Right cardiac atrium (tissue), 5 donors: ENCODE results near the gene DUSP14. TPM values are rescaled to one million over a fixed set of nuclear protein-coding genes. Genes with fewer than 3 reads are reported as not detected.
A peak's percentile ranks its signal among the peaks of the same experiment; 100 is the strongest.

Experiments used
- ATAC-seq, 2 donors: fragments of 200-7000 bp; cut with Tn5 transposase; one replicate each; pipeline versions ENCODE4 v1.8.0 to v1.9.1; 2020; ENCODE audit warnings: moderate library complexity in 2 of 2, mild to moderate bottlenecking in 1 of 2
- DNase-seq, 3 donors: peaks; one replicate each; pipeline ENCODE4 v3.0.0-alpha.2; 2020
- H3K27ac ChIP-seq: one replicate; pipeline ENCODE4 v1.5.1; 2013; ENCODE audit warnings: mild to moderate bottlenecking, low read length, control low read depth, moderate library complexity
- H3K27me3 ChIP-seq: one replicate; pipeline ENCODE4 v1.6.1; 2013; ENCODE audit not compliant: control insufficient read depth, insufficient read depth
- H3K4me1 ChIP-seq: one replicate; pipeline ENCODE4 v1.6.1; 2013; ENCODE audit warnings: low read length; ENCODE audit not compliant: control insufficient read depth, insufficient read depth
- H3K4me3 ChIP-seq: one replicate; pipeline ENCODE4 v1.5.1; 2013; ENCODE audit warnings: low read length, control low read depth
- H3K9me3 ChIP-seq: one replicate; pipeline ENCODE4 v1.6.1; 2013; ENCODE audit warnings: low read length; ENCODE audit not compliant: control insufficient read depth
- WGBS: extraction: QIAGEN DNeasy Blood & Tissue Kit; methylation state at CpG from one replicate; pipeline ENCODE4 v1.1.7; 2013; 5-methylcytosine and 5-hydroxymethylcytosine counted together
- intact Hi-C, 4 donors: fragments of 100-400 bp; cut with DNase I; formaldehyde crosslinking; loops; one replicate each; pipeline versions ENCODE4 v1.11.0 to v1.14.0; 2022 to 2023
- polyA plus RNA-seq: library from polyadenylated mRNA; stranded (reverse); fragments of 200-250 nt; gene quantifications from one replicate; pipeline ENCODE4 v1.2.3, GENCODE V29; 2013
- total RNA-seq, 4 donors: library from RNA; stranded (reverse); fragmentation: NEBNext Ultra II Directional; extraction: Animal tissue kit (Norgen Biotek cat#: 25700); gene quantifications; one replicate each; pipeline ENCODE4 v1.2.1, GENCODE V29; 2021
- donor health status: healthy with polysubstance abuse.
- donor health status: DM: no; HTN: yes; CAD: no.
- donor health status: DM: no; HTN: no; CAD: no.
- donor health status: DM: no; HTN: yes; CAD: no; lungs with severe emphysema.
- donor health status: DM: yes; HTN: yes; CAD: no.

The DUSP14 gene
- total and polyA plus RNA-seq, 5 donors = 16.7 to 20.1 (median 18.1) TPM

DNA sequence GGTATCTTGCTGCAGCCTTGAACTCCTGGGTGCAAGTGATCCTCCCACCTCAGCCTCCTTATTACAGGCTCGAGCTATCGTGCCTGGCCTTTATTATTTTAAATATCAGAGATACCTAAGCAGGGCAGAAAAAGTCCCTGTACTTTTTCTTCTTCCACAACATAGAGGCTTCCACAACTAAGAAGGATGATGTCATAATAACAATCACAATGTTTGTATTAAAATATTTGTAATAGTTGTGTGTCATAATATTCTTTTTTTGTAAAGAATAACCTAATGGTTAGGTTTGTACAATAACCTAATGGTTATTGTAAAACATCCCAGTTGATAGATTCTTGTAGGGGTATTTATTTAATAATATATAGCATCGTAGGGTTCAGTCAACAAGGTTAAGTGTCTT lies 26.7 kb upstream of the DUSP14 start:
- 96% methylated on average over 3 of the region's 3 CpGs for WGBS
- ATAC-seq = no peak

DNA sequence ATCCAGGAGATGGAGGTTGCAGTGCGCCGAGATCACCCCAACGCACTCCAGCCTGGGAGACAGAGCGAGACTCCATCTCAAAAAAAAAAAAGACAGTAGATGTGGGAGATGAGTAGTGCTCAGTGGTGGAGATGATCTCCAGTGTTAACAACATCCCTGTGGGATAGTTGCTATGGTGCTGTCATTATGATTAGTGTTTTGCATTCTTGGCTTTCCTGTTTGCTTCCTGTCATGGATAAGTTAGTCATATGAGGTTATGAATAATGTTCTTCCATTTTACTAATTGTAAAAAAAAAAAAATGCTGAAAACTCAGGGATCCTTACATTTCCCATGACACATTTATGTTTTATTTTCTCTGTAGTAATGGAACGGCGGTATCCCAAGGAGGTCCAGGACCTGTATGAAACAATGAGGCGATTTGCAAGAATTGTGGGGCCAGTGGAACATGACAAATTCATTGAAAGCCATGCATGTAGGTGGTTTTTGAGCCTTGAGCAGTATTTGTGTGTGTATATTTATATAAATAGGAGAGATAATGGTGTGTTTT lies 24.5 kb upstream of the DUSP14 start:
- DNase-seq (no peak), ATAC-seq (no peak)
- Histone ChIP-seq H3K4me1 (no peaks in the 10 kb centered on the region), H3K27me3 (no peaks in the 10 kb centered on the region), H3K27ac (no peak overlapping the region), H3K4me3 (no peak overlapping the region), H3K9me3 (no peaks in the 10 kb centered on the region)
- intact Hi-C loops = no loop called here
- 93% methylated on average over 7 of the region's 7 CpGs for WGBS

More for the DNA sequence above, 26.7 kb upstream of the DUSP14 start:
- no peaks in the 10 kb centered on the region for H3K4me1 ChIP-seq
- no peaks in the 10 kb centered on the region for H3K27me3 ChIP-seq
- H3K27ac ChIP-seq = no peak overlapping the region
- H3K4me3 ChIP-seq = no peak overlapping the region
- no peak for DNase-seq
- no peaks in the 10 kb centered on the region for H3K9me3 ChIP-seq
- intact Hi-C loops = no loop called here

DNA sequence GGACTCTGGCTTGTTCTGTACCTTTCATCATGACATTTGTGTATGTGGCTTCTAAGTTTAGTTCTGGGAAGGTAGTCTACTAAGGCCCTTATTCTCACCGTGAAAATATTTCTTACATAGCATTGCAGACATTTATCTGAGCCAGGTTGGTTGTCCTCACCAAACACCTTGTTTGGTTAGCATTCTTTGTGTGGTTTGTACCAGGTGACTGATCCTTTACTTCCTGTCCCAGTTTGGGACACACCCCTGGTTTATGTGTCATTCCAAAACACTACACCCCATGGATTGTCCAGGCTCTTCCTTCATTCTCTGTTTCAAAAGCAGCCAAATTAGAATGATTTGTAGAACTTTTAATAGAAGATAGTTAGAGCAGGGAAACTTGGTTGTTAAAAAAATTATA lies 23.2 kb upstream of the DUSP14 start:
- H3K4me3 ChIP-seq = no peak overlapping the region
- no peaks in the 10 kb centered on the region for H3K4me1 ChIP-seq
- no peaks in the 10 kb centered on the region for H3K9me3 ChIP-seq
- no peak for ATAC-seq
- intact Hi-C loops = no loop called here
- H3K27ac ChIP-seq = no peak overlapping the region
- DNase-seq = no peak
- H3K27me3 ChIP-seq = no peaks in the 10 kb centered on the region
- 94% methylated on average over 1 of the region's 1 CpG for WGBS

DNA sequence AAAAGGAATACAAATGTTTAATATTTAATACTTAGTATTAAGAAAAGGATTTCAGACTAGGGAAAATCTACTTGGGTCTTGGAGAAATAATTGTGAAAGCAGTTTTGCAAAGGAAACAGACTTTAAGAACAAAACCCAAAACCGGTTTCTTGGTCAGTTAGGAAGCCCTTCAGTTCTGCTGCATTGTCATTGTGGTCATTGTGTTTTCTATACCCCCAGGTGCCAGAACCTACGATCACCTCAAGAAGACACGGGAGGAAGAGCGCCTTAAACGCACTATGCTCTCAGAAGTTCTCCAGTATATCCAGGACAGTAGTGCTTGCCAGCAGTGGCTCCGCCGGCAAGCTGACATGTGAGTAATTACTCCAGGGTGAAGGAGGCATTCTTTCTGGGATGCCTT lies 19.5 kb upstream of the DUSP14 start:
- intact Hi-C loops = no loop called here

DNA sequence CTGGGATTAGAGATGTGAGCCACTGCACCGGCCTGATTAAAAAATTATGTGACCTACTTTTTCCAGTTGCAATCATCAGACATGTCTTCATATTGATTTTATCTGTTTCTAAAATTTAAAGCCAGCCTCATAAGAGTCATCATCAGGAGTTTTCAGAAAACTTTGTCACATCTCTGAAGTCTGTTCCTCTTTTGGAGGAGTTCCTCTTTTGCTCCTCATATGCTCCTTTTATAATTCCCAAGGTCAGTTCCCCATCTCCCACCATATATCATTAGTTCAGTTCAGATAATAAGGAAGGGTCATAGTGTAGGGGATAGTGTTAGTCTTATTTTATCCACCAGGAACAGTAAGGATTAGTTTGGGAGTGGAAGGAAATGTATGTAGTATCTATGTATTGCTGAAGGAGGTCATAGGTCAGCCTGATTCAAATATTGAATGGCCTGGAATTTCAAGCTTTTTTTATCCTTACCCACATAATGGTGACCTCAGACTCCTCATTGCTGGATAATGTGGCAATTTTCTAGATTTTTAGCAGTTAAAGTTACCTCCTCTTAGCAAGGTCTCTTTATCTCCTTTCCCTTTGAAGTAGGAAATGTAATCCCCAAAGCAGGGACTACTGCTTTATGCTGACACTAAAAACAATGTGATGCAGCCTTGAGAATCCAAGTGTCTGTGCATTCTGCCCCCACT lies 13.8 kb upstream of the DUSP14 start:
- no peaks in the 10 kb centered on the region for H3K27me3 ChIP-seq
- no peak overlapping the region for H3K4me3 ChIP-seq
- DNase-seq = no peak
- no peak for ATAC-seq
- WGBS = 83% methylated on average over 1 of the region's 1 CpG
- peaks cover 4% of the 10 kb centered on the region for H3K4me1 ChIP-seq
- H3K27ac ChIP-seq = peak overlapping the region; percentile 79
- no peaks in the 10 kb centered on the region for H3K9me3 ChIP-seq
- intact Hi-C loops = no loop called here

More for the DNA sequence above, 19.5 kb upstream of the DUSP14 start:
- DNase-seq (no peak), ATAC-seq (no peak)
- no peak overlapping the region for H3K27ac ChIP-seq
- no peak overlapping the region for H3K4me3 ChIP-seq
- no peaks in the 10 kb centered on the region for H3K27me3 ChIP-seq
- H3K4me1 ChIP-seq = no peaks in the 10 kb centered on the region
- 86% methylated on average over 7 of the region's 7 CpGs for WGBS
- no peaks in the 10 kb centered on the region for H3K9me3 ChIP-seq

DNA sequence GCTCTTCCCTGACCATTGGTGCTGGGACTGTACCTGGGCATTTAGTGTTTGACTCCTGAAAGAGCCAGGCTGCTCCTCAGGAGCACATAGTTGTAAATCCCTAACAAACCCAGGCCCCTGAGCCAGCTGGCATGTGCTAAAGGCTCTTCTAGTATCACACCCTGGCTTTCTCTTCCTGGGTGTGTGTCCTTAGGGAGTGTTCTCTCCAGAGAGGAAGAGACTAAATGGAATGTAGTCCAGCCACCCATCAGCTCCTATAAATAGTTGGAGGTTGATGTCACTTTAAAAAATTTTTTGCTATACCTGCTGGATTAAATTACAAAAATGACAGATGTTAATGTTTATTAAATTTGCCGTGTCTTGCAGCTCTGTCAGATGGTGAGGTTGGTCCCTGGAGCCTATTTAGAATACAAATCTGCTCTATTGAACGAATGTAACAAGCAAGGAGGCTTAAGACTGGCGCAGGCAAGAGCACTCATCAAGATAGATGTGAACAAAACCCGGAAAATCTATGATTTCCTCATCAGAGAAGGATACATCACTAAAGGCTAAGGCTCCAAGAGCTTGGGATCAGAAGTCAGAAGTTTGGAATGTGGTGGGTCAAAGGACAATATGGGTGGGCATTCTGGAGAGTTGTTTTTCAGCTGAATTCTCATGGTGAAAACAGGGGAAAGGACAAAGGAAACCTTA lies 13.1 kb upstream of the DUSP14 start:
- Histone ChIP-seq H3K4me3 (no peak overlapping the region), H3K9me3 (no peaks in the 10 kb centered on the region), H3K27me3 (no peaks in the 10 kb centered on the region), H3K27ac (peak overlapping the region; percentile 79), H3K4me1 (peaks cover 4% of the 10 kb centered on the region)
- intact Hi-C loops = no loop called here
- DNase-seq (no peak), ATAC-seq (peak; percentile 79 to 87)
- WGBS = 55% methylated on average over 4 of the region's 4 CpGs

DNA sequence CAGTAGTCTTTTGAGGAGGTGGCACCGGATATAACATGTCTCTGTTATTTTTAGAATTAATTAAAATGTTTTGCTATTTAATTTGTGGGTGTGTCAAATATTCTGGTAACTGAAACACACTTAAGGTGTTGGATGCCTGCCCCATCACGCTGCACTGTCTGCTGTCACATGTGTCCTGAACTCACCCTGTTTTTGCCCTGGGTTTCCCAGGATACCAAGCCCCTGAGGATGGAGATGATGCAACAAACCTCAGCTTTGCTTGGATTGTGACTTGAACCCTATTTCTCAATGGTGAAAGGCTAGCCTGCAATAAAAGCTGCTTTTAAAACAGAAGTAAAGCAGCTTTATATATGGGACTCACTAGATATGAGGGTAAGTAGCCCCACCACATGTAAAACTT lies 11.5 kb upstream of the DUSP14 start:
- intact Hi-C loops = no loop called here
- DNase-seq (peak; percentile 62 to 84 (median 78)), ATAC-seq (peak; percentile 69 to 77)
- Histone ChIP-seq H3K27me3 (no peaks in the 10 kb centered on the region), H3K4me3 (no peak overlapping the region), H3K4me1 (peaks cover 4% of the 10 kb centered on the region), H3K9me3 (no peaks in the 10 kb centered on the region), H3K27ac (peak overlapping the region; percentile 15)
- WGBS = 36% methylated on average over 2 of the region's 2 CpGs

DNA sequence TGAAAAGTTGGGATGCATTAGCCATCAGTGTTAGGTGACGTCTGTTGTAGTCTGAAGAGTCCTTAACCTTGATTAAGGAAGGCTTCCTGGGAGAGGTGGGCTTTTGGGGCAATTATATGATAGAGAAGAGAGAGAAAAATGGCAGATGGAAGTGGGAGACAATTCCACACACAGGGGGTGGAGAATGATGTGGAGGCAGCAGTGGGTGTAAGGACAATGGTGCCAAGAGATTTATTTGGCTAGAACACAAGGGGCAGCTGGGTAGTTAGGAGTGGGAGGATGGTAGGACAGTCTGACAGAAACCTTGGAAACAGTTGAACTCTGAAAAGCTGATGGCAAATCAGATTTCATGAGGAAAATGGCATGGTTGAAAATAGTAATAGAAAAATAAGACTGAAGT lies 10.7 kb upstream of the DUSP14 start:
- H3K9me3 ChIP-seq = no peaks in the 10 kb centered on the region
- H3K27ac ChIP-seq = no peak overlapping the region
- H3K4me3 ChIP-seq = no peak overlapping the region
- ATAC-seq (no peak), DNase-seq (no peak)
- intact Hi-C loops = no loop called here
- H3K4me1 ChIP-seq = peaks cover 5% of the 10 kb centered on the region
- H3K27me3 ChIP-seq = no peaks in the 10 kb centered on the region
- WGBS = 85% methylated on average over 1 of the region's 1 CpG

DNA sequence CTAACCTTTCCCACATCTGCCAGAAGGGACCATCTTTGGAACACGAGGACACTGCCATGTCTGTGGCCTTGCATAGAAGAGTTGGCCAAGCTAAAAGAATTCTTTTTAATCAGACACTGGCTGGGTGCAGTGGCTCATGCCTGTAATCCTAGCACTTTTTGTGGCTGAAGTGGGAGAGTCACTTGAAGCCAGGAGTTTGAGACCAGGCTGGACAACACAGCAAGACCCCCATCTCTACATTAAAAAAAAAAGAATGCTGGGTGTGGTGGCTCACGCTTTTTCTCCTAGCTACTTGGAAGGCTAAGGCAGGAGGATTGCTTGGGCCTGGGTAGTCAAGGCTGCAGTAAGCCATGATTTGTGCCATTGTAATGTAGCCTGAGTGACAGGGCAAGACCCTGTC lies 9.3 kb upstream of the DUSP14 start:
- intact Hi-C loops = no loop called here
- DNase-seq = no peak

DNA sequence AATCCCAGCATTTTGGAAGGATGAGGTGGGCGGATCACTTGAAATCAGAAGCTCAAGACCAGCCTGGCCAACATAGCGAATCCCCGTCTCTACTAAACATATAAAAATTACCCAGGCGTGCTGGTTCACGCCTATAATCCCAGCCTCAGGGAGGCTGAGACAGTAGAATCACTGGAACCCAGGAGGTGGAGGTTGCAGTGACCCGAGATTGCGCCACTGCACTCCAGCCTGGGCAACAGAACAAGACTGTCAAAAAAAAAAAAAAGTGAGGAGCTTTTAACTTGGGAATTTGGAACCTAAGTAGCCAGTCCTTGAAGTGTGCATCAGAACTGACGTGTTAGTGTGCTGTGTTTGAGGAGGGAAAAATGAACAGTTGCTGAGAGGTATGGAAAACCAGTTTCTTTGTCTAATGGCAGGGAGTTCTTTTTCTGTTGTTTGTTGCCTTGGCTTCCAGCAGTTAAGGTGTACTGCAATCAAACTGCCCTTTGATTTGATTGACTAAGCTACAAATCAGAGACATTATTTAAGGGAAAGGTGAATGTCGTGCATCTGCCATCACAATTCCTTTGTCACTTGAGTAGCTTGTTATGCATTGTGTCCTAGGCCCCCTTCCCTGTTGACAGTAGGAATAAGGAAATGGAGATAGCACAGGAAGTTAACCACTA lies 8.6 kb upstream of the DUSP14 start:
- Histone ChIP-seq H3K4me3 (no peak overlapping the region), H3K27me3 (no peaks in the 10 kb centered on the region), H3K9me3 (no peaks in the 10 kb centered on the region), H3K27ac (no peak overlapping the region), H3K4me1 (peaks cover 5% of the 10 kb centered on the region)
- 90% methylated on average over 9 of the region's 9 CpGs for WGBS
- intact Hi-C loops = no loop called here
- DNase-seq = no peak
- no peak for ATAC-seq

More for the DNA sequence above, 9.3 kb upstream of the DUSP14 start:
- 81% methylated on average over 2 of the region's 2 CpGs for WGBS
- Histone ChIP-seq H3K9me3 (no peaks in the 10 kb centered on the region), H3K27ac (no peak overlapping the region), H3K4me1 (peaks cover 5% of the 10 kb centered on the region), H3K27me3 (no peaks in the 10 kb centered on the region), H3K4me3 (no peak overlapping the region)
- ATAC-seq = no peak
